RKO (cell line): Measurements from ENCODE around the gene INPP5F.
"Not testable (repeated sequence)": the region's sequence is repeated elsewhere in the genome, so short reads cannot be mapped to it uniquely, and the experiment has no call there.

Experiments used
- DNase-seq: peaks from one replicate; pipeline ENCODE4 v3.0.0-alpha.2; 2016; ENCODE audit warnings: low spot score

The INPP5F gene

DNA sequence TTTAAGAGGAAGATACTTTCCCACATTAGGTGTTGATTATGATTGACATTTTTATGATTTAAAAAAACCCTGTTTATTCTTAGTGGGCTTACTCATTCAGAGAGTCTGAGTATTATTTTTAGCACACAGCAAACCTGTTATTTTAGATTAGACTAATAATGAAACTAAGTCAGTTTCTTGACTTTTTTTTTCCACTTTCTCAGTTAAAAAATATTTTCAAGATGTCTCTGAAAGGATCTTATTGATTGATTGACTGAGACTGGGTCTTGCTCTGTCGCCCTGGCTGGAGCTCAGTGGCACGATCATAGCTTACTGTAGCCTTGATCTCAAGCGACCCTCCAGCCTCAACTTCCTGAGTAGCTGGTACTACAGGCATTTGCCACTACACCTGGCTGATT lies 20.4 kb upstream of the INPP5F start:
- DNase-seq: no peak

DNA sequence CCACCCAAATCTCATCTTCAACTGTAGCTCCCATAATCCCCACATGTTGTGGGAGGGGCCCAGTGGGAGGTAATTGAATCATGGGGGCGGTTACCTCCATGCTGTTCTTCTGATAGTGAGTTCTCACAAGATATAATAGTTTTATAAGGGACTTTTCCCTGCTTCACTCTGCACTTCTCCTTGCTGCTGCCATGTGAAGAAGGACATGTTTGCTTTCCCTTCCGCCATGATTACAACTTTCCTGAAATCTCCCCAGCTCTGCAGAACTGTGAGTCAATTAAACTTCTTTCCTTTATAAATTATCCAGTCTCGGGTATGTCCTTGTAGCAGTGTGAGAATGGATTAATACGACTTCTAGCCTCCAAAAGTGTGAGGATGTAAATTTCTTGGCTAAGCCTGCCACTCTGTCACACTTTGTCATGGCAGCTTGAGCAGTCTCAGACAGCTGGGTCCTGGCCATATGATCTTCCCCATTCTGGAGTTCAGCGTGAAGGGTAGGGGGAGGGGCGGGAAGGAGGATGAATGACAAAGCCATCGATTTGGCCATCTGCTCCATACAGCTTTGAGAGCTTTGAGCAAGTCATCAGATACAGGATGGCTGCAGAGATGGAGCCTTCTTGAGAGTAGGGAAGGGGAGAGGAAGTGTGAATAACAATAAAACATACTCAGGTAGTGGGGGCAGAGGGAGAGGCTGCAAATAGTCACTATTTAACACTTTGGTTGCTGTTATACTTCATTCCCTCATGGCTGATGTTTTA lies 19.1 kb upstream of the INPP5F start:
- no peak for DNase-seq

DNA sequence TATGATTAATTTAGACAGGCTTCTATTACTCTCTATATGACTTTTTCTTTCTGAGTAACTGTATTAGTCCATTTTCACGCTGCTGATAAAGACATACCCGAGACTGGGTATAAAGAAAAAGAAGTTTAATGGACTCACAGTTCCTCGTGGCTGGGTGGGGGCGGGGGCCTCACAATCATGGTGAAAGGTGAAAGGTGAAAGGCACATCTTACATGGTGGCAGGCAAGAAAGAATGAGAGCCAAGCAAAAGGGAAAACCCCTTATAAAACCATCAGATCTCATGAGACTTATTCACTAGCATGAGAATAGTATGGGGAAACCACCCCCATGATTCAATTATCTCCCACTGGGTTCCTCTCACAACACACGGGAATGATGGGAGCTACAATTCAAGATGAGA lies 18.5 kb upstream of the INPP5F start:
- DNase-seq: not testable (repeated sequence)

DNA sequence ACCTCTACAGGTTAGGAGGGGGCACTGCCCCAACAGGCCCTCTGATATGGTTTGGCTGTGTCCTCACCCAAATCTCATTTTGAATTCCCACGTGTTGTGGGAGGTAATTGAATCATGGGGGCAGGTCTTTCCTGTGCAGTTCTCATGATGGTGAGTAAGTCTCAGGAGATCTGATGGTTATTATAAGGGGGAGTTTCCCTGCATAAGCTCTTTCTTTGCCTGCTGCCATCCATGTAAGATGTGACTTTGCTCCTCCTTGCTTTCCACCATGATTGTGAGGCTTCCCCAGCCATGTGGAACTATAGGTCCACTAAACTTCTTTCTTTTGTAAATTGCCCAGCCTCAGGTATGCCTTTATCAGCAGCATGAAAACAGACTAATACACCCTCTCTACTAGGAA lies 14.9 kb upstream of the INPP5F start:
- not testable (repeated sequence) for DNase-seq

DNA sequence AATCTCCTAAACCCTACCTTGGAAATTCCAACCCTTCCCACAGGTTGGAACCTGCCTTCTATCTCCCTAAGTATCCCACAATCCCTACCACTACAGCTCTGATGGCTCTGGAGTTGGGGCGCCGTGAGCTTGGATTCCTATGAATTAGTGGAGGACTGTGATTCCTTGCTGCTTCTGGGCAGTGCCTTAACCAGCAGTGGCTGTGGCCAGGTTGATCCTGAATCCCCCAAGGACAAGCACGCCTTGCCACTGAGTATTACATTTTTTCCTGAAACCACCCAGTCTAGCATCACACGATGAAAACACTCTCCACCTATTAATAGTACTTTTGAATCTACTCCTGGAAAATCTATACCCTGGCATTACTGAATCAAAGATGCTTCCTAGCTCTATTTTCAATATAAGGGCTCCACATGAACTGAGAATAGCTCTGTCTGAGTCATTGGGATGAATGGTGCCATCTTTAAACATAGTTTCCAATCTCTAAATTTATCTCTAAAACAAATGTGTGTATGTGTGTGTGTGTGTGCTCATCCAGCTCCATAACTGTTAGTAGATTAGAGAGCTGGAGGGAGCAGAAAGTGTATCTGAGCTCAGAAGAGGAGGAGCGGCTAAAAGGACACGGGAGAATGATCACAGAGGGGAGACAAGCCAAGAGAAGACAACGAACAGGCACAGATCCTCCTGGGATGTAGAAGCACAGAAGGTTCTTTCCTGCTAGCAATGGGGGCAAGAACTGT lies 11.9 kb upstream of the INPP5F start:
- DNase-seq: no peak

DNA sequence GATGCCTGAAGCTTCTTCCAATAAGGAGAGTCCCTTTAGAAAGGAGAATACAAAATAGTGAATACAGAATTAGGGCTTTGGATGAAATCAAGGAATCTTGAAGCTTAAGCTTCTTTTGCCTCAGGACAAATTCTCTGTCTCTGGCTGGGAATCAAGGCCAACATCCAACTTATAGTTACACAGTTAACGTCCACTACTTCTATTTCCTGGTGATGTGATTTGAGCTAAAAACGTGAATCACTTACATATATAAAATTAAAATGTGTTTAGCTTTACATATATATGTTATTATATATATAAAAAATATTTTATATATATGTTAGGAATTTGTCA lies 11.4 kb upstream of the INPP5F start:
- DNase-seq: no peak

DNA sequence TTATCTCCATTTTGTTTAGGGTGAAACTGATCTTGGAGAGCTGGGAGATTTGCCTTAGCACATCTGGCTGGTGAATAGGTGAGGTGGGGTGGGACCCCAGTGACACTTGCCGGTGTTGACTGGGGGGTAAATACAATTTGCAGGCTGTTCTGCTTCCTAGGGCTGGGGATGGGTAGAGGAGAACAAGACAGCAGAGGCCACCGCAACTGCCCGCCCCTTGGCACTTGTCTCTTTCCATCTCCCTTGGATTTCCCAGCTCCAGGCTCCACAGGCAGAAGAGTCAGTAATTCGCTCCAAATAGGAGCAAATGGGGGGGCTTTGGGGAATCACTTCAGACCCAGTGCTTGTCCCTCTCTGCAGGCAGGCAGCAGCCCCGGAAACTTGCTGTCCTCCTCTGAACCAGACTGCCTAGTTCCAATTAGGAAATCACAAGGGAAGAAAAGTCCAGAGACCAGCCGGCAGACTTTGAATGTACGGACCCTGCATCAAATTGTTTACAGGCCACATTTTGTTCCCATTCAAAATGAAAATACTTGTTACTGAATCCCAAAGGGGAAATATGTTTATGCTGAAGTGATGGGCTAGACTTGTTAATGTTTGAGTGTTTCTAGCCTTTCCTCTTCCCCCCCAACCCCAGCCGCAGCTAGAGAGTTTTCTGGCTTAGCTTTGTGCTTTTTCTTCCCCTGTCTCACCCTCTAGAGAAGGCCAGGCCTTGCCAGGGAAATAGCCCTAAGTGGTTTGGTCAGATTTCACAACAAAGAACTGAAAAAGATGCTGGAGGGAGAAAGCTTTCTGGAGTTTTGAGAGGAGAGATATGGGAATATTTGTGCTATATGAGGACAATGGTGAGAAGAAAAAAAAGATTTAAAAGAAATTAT lies 10.0 kb upstream of the INPP5F start:
- no peak for DNase-seq

DNA sequence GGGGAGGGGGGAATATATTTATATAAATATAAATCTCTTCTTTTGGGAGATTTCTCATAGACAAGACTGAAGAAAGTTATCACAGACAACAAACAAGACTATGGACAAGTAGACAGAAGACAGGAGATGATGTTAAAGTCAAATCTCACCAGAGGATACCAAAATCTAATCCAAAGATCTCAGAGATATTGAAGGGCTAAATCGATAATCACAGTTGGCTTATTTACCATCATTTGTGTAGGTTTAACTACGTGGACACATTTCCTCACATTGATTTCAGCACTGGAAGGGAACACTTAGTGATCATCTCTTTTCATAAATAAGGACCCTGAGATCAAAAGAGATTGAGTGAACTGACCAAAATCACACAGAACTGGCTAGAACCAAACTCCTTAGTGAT lies 2.7 kb upstream of the INPP5F start:
- DNase-seq: no peak

DNA sequence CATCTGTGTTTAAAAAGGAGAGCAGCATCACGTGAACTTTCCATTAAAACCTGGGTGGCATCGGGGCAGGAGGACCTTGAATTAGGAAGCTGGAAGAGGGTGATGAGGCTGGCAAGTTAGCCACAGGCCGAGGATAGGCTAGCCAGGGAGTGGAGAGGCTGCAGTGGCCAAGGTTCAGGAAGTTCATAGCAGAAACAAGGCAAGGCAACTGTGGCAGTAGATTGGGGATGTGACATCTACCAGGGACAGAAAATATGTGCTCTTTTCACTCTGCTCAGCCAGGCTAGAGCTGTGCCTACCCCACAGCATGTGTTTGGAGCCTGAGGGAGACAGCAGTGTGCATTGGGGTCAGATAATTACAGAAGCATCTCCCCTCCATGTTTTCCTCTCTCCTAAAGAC lies 2.2 kb upstream of the INPP5F start:
- no peak for DNase-seq

DNA sequence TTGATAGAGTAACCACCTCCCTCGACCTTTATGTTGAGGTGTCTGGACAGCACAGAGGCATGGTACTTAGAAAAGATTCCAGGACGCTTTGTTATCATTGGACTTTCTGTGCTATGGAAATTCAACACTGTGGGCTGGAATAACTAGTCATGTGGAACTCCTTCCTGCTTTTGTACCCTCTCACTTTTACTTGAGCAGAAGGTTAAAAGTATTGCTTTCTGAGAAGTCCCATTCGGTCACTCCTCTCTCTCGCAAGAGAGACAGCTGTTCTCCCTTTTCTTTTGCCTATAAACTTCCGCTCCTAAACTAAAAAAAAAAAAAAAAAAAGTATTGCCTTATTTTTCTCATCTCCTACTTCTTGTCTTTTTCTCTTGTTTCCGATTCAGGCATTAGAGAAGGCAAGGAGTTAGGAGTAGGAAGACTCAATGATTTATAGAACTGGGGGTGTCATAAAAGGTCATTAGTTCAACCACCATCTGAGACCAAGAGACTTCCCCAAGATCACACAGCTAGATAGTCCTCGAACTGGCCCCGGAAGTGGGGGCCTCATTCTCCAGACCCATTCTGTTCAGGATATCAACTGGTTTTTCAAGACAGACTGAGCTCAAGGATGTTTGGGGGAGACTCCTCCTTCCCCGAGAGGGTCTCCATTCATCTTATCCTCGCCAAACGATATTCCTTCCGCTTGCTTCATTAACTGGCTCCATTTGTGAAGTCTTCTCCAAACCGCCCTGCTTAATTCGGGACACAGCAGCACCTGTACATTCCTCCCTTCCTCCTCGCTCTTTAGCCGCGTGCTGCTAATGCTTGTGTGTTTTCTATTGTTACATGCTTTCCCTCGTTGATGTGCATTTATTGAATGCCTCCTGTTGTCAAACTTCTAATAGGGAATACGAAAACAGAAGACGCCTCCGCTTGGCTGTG lies 995 bp upstream of the INPP5F start:
- DNase-seq: no peak

DNA sequence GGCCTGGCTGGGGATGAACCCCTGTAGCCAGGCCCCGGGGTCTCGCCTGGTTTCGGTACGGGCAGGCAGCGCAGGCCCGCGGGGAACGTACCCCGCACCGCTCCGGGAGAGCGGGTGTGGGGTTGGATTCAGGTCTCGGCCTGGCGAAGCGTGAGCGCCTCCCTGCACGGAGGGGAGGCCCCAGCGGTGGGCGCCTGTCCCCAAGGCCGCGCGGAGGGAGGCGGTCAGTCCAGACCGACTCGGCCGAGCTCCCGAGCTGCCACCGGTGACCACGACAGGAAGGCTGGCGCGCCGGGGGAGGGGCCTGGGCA lies 378 bp upstream of the INPP5F start:
- DNase-seq: no peak

DNA sequence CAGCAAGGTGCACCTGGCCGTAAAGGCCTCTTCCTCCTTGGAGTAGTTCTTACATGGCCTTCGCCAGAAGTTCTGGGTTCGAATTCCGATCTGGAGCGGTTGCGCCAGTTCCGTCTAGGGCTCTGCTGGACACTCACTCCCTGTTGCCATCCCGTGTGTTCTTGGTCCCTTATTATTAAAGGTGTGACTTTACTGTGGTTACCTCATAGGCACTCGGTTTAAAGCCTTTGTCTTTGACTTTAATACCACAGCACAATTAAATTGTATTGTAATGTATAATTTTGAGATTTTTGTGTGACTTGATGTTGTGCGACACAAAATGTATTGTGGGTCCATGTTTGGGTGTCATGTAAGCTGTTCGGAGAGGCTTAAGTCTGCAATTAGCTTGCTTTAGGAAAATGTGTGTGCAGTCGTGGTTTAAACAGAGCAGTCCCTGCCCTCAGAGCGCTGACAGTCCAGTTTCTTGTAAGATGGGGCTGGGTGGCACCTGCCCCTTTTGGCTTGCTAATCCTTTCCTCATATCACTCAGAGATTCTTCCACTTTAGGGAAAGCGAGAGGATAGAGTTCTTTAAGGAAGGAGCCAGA lies 919 bp downstream of the INPP5F start:
- DNase-seq: peak; percentile 15

DNA sequence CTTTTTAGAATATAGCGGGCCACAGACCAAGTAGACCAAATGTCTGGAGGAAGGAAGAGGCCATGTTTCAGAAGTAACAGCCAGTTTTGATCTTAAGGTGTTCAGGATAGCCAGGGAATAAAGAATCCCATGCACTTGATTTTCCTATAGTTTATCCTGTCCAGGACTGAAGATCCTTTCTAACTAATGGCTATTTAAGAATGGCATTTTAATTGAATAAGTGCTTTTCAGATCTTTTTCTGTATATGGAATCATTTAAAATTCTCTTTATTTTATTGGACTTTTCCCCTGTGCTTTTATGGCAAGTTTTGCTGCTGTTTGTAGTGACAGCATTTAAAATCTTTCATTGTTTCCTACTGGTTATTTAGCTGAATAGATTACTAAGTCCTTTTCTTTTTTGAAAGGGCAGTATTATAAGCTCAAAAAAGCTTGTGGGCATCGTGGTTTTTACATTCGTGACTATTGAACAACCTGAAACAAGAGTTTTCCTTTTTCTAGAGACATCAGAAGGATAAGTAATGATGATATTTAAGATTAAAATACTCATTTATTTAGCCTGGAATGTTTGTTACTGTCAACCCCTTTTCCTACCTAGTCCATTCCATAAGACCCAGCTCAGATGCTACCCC lies 2.4 kb downstream of the INPP5F start:
- DNase-seq: no peak

DNA sequence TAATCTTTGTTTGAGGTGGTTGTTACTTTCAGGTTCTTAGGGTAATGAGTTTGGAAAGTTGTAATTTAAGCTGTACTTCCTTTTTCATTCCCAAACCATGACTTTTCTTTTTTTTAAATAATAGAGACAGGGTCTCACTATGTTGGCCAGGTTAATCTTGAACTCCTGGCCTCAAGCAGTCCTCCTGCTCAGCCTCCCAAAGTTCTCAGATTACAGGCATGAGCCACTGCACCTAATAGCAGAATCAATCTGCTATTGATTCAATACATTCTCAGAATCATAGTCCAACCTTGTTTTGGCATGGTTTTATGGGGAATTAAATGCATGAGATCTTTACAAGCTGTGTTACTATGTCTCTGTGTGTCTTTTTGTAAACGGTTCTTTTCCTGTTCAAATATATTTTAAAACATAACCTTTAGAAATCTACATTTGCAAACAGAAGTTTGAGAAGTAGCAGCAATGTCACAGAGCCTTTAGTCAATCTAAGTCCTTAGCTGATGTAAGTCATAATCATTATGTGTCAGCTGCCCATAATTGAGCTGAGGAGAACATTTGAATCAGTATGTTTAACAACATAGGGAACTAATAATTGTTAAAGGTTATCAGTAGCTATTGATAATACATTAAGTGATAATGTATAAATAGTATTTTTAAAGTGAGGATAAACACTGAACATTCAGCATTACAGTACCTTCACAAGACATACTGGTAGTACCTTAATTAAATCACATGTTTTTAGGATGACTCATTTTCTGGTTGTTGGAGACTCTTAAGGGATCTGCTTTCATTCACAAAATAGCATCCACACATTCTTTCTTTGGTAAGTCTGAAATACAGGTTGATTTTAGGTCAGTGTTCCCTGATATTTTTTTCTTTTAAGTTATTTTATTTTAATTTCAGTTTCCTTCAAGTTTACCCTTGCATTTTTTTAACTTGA lies 8.8 kb downstream of the INPP5F start:
- peak; percentile 42 for DNase-seq

DNA sequence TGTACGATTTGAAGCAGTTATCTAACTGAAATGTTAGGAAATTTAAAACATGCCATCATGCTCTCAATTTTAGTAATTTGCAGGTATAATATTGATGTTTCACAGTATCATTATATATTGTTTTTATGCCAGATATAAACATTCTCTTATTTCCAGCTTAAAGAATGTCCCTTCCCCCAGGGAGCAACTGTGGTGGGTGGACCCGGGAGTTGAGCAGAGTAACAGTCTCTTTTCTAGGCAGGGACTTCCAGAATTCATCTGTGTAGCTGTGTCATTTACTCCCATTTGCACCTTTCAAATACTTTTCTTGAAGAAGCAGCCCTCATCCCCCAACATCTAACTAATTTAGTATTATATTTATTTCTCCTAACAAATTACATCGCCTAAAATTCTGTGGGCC lies 9.6 kb downstream of the INPP5F start:
- DNase-seq: no peak

DNA sequence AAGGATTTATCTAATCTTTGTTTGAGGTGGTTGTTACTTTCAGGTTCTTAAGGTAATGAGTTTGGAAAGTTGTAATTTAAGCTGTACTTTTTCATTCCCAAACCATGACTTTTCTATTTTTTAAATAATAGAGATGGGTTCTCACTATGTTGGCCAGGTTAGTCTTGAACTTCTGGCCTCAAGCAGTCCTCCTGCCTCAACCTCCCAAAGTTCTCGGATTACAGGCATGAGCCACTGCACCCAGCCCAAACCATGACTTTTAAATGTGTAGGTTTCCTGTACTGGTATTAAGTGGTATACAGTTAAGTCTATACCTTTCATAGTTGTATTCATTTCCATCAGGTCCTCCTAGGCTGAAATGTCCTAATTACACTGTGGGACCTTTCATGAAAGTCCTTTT lies 10.4 kb downstream of the INPP5F start:
- no peak for DNase-seq

DNA sequence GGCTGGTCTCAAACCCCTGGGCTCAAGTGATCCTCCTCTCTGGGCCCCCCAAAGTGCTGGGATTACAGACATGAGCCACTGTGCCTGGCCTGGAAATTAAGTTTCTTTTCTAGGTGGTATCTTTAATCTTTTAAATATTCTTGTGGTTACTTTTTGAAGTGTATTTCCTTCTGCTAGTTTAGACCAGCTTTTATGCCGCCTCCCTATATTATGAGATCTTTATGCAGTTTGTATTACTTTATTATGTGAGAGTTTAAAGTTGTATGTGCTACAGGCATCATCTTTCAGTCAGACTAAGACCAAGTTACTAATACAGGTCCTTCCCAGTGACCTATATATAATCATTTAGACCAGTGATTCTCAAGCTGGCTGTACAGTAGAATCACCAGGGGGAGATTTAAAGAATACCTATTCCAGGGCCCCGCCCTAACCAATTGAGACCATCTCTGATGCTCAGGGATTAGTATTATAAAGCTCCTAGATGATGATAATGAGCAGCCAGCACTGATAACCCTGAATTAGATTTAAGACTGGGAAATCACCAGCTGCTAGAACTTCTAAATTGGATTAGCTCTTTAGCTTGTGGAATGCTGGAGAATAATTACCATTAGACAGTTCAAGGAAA lies 11.3 kb downstream of the INPP5F start:
- no peak for DNase-seq

DNA sequence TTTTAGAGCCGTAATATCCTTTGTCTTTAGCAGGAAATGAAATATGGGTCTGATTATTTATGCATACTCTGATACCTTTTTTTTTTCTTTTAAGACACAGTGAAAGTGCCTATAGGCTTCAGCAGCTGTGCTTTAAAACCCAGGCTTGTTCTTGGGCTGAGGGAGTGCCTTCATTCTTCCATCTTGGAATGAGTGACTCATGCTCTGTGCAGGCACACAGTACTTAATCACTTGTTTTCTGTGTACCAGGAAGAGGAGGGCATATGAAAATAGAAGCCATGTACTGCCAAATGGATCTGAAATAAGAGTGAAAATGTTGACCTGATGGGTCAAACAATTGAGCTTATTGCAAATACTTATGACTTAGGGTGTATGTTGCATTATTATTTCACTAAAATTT lies 12.0 kb downstream of the INPP5F start:
- DNase-seq: peak; percentile 84

DNA sequence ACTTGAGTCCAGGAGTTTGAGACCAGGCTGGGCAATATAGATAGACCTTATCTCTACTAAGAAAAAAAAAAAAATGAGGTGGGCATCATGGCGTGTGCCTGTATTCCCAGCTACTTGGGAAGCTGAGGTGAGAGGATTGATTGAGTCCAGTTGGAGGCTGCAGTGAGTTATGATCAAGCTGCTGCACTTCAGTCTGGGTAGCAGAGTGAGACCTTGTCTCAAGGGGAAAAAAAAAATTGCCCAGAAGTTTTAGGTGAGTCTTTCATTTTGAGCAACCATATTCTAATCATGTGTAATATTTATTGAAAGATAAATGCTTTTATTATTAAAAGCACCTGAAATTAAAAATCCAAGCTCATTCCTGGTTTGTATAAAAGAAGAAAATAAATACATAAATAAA lies 13.1 kb downstream of the INPP5F start:
- DNase-seq: no peak

DNA sequence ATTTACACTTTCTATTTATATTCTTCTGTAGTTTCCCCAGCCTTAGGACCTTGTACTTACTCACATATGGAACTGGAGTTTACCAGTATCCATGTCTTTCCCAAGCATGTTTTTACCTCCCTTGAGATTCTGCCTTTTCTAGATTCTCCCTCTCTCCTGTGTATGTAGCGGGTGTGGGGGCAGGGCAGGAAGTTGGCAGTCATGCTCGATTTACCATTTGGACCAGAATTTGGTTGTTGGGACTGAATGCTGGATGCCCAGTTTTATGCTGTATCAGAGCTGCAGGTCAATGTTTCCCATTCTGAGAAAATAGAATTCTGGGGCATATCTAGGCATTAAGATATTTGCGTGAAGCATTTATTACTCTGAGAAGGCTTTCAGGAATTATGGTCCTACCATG lies 14.2 kb downstream of the INPP5F start:
- no peak for DNase-seq
